Testis (tissue), 3 donors: ENCODE data around the gene OLR1. TPM values are rescaled to one million over a fixed set of nuclear protein-coding genes. Genes with fewer than 3 reads are reported as not detected.

Source experiments
- DNase-seq: peaks from one replicate; pipeline ENCODE4 v3.0.0-alpha.2; 2019
- H3K27ac ChIP-seq, 2 donors: fragments of 200-600 bp; sonication (generic); one replicate each; pipeline ENCODE4 v1.5.1; 2019
- H3K27me3 ChIP-seq: fragments of 200-600 bp; sonication (generic); one replicate; pipeline ENCODE4 v1.5.1; 2019
- H3K36me3 ChIP-seq: fragments of 200-600 bp; sonication (generic); one replicate; pipeline ENCODE4 v1.5.1; 2017; ENCODE audit warnings: low read depth; ENCODE audit errors: missing control alignments
- H3K4me1 ChIP-seq: fragments of 200-600 bp; sonication (generic); one replicate; pipeline ENCODE4 v1.5.1; 2019
- H3K4me3 ChIP-seq, 2 donors: fragments of 200-600 bp; sonication (generic); one replicate each; pipeline ENCODE4 v1.5.1; 2017 to 2019
- H3K9me3 ChIP-seq: fragments of 200-600 bp; sonication (generic); one replicate; pipeline ENCODE4 v1.5.1; 2017
- CTCF ChIP-seq, 3 experiments: fragments of 450-650 bp in 2 of 3; fragments of 200-600 bp in 1 of 3; sonication (generic) in 1 of 3; IDR thresholded peaks; one replicate each; pipeline ENCODE4 v1.5.1; 2016 to 2019; ENCODE audit warnings: antibody characterized with exemption in 3 of 3, mild to moderate bottlenecking in 2 of 3, moderate library complexity in 1 of 3
- POLR2A ChIP-seq: fragments of 450-650 bp; IDR thresholded peaks from one replicate; pipeline ENCODE4 v1.6.1; 2017; ENCODE audit warnings: antibody characterized with exemption, mild to moderate bottlenecking, moderate library complexity
- WGBS, 2 donors: methylation state at CpG; one replicate each; pipeline ENCODE4 v1.1.5; 2018; 5-methylcytosine and 5-hydroxymethylcytosine counted together
- intact Hi-C: fragments of 100-400 bp; cut with DNase I; formaldehyde crosslinking; loops from one replicate; pipeline ENCODE4 v1.15.1; 2023; ENCODE audit warnings: low total_unique reads
- polyA plus RNA-seq: library from polyadenylated mRNA; stranded (reverse); fragments of 350-450 nt; fragmentation: Illumina TruSeq; extraction: RNeasy Lipid Tissue Mini Kit (QIAGEN cat#74804); gene quantifications from one replicate; pipeline ENCODE4 v1.2.3, GENCODE V29; 2014; ENCODE audit warnings: low read depth, low replicate concordance; ENCODE audit not compliant: insufficient read depth
- total RNA-seq, 2 donors: library from RNA; depleted of rRNA; stranded (reverse); fragments of >200 nt; gene quantifications; one replicate each; pipeline ENCODE4 v1.2.3, GENCODE V29; 2016

OLR1 gene
- total and polyA plus RNA-seq, 3 donors from 2014 or later = 0.87 to 5.9 (median 2.5) TPM

- peak; percentile 96 for DNase-seq
Observed at GRCh38 chr12:10211940-10212738, 40.2 kb upstream of the OLR1 start.

GRCh38 chr12:10211101-10211939 lies 39.4 kb upstream of the OLR1 start:
- TF ChIP-seq CTCF (IDR thresholded peaks at IDR 0.05) (no peak), POLR2A (no peak)
- 69 to 78% methylated on average over 25 of the region's 25 CpGs for WGBS, 2 donors
- Histone ChIP-seq H3K4me1 (peaks cover 4% of the 10 kb centered on the region), H3K36me3 (no peaks in the 10 kb centered on the region), H3K4me3 (peak overlapping the region; percentile 74 to 99), H3K27ac (peak overlapping the region; percentile 99 to 100), H3K9me3 (no peaks in the 10 kb centered on the region), H3K27me3 (no peaks in the 10 kb centered on the region)
- intact Hi-C loops = no loop called here
- no peak for DNase-seq

More at GRCh38 chr12:10211940-10212738, 40.2 kb upstream of the OLR1 start:
- no peaks in the 10 kb centered on the region for H3K36me3 ChIP-seq
- intact Hi-C loops = no loop called here
- peaks cover 4% of the 10 kb centered on the region for H3K4me1 ChIP-seq
- WGBS, 2 donors = 17 to 29% methylated on average over 40 of the region's 40 CpGs
- no peaks in the 10 kb centered on the region for H3K9me3 ChIP-seq
- peak in 1 of 3 experiments; percentile 4 for TF ChIP-seq CTCF (IDR thresholded peaks at IDR 0.05)
- peak; percentile 33 for TF ChIP-seq POLR2A
- H3K4me3 ChIP-seq = peak overlapping the region; percentile 74 to 99
- peak overlapping the region; percentile 99 to 100 for H3K27ac ChIP-seq
- H3K27me3 ChIP-seq = no peaks in the 10 kb centered on the region

GRCh38 chr12:10210225-10210624 lies 38.3 kb upstream of the OLR1 start:
- H3K27ac ChIP-seq = no peak overlapping the region
- no peak overlapping the region for H3K4me3 ChIP-seq
- no peaks in the 10 kb centered on the region for H3K36me3 ChIP-seq
- peaks cover 4% of the 10 kb centered on the region for H3K4me1 ChIP-seq
- TF ChIP-seq POLR2A (no peak), CTCF (IDR thresholded peaks at IDR 0.05) (no peak)
- no peak for DNase-seq
- 84 to 88% methylated on average over 15 of the region's 15 CpGs for WGBS, 2 donors
- H3K9me3 ChIP-seq = no peaks in the 10 kb centered on the region
- intact Hi-C loops = no loop called here
- no peaks in the 10 kb centered on the region for H3K27me3 ChIP-seq

GRCh38 chr12:10207136-10207535 lies 35.2 kb upstream of the OLR1 start:
- 24 to 26% methylated on average over 2 of the region's 2 CpGs for WGBS, 2 donors
- Histone ChIP-seq H3K27me3 (no peaks in the 10 kb centered on the region), H3K9me3 (no peaks in the 10 kb centered on the region), H3K27ac (no peak overlapping the region), H3K4me3 (no peak overlapping the region), H3K4me1 (no peaks in the 10 kb centered on the region), H3K36me3 (no peaks in the 10 kb centered on the region)
- no peak for DNase-seq
- TF ChIP-seq CTCF (IDR thresholded peaks at IDR 0.05) (no peak), POLR2A (no peak)
- intact Hi-C loops = no loop called here
